ENCODE measurements around the gene ANO2.

Gene ANO2

GRCh38 chr12:5944053-5944452, 1.0 kb downstream of the ANO2 start:
- Histone ChIP-seq H3K4me1 (ENCODE audit: control insufficient read depth, low read length) (no peaks in the 10 kb centered on the region), H3K9me2 (replicated peaks; ENCODE audit: control insufficient read depth, low read length) (no peaks in the 10 kb centered on the region), H3K79me2 (ENCODE audit: control insufficient read depth, low read length) (no peaks in the 10 kb centered on the region), H4K20me1 (ENCODE audit: control insufficient read depth, insufficient read depth, low read depth, low read length) (no peaks in the 10 kb centered on the region), H3K27me3 (ENCODE audit: control insufficient read depth, low read length) (peaks cover 9% of the 10 kb centered on the region), H3K4me3 (ENCODE audit: low read length) (no peak overlapping the region), H3K4me2 (ENCODE audit: low read length) (no peak overlapping the region), H3K27ac (ENCODE audit: low read depth, low read length) (no peak overlapping the region), H3K36me3 (ENCODE audit: control insufficient read depth, low read length) (no peaks in the 10 kb centered on the region), H3F3A (ENCODE audit: control insufficient read depth, insufficient read depth) (no peaks in the 10 kb centered on the region), H3K9me3 (ENCODE audit: control insufficient read depth, insufficient read depth, low read length) (no peaks in the 10 kb centered on the region)
- no peak for TF ChIP-seq EZH2phosphoT487 (IDR thresholded peaks at IDR 0.05; ENCODE audit: borderline replicate concordance, low read length)
- TF ChIP-seq CTCF (IDR thresholded peaks at IDR 0.05; ENCODE audit: low read depth, low read length, poor library complexity, severe bottlenecking) = no peak

GRCh38 chr12:5941907-5942306, 3.2 kb downstream of the ANO2 start:
- H3K9me2 ChIP-seq (replicated peaks; ENCODE audit: control insufficient read depth, low read length) = no peaks in the 10 kb centered on the region
- no peaks in the 10 kb centered on the region for H3F3A ChIP-seq (ENCODE audit: control insufficient read depth, insufficient read depth)
- no peaks in the 10 kb centered on the region for H4K20me1 ChIP-seq (ENCODE audit: control insufficient read depth, insufficient read depth, low read depth, low read length)
- no peak overlapping the region for H3K27ac ChIP-seq (ENCODE audit: low read depth, low read length)
- no peak overlapping the region for H3K4me2 ChIP-seq (ENCODE audit: low read length)
- peaks cover 9% of the 10 kb centered on the region for H3K27me3 ChIP-seq (ENCODE audit: control insufficient read depth, low read length)
- no peaks in the 10 kb centered on the region for H3K4me1 ChIP-seq (ENCODE audit: control insufficient read depth, low read length)
- no peaks in the 10 kb centered on the region for H3K79me2 ChIP-seq (ENCODE audit: control insufficient read depth, low read length)
- no peaks in the 10 kb centered on the region for H3K9me3 ChIP-seq (ENCODE audit: control insufficient read depth, insufficient read depth, low read length)
- no peak overlapping the region for H3K4me3 ChIP-seq (ENCODE audit: low read length)
- H3K36me3 ChIP-seq (ENCODE audit: control insufficient read depth, low read length) = no peaks in the 10 kb centered on the region
- TF ChIP-seq CTCF (IDR thresholded peaks at IDR 0.05; ENCODE audit: low read depth, low read length, poor library complexity, severe bottlenecking) = no peak

- Histone ChIP-seq H3K9me3 (ENCODE audit: control insufficient read depth, insufficient read depth, low read length) (no peaks in the 10 kb centered on the region), H4K20me1 (ENCODE audit: control insufficient read depth, insufficient read depth, low read depth, low read length) (no peaks in the 10 kb centered on the region)
- TF ChIP-seq EZH2phosphoT487 (IDR thresholded peaks at IDR 0.05; ENCODE audit: borderline replicate concordance, low read length) (no peak), CTCF (IDR thresholded peaks at IDR 0.05; ENCODE audit: low read depth, low read length, poor library complexity, severe bottlenecking) (no peak)
Measured at GRCh38 chr12:5927732-5928516, 17.1 kb downstream of the ANO2 start.

More at GRCh38 chr12:5927732-5928516, 17.1 kb downstream of the ANO2 start:
- H3K27me3 ChIP-seq (ENCODE audit: control insufficient read depth, low read length) = no peaks in the 10 kb centered on the region
- H3K4me2 ChIP-seq (ENCODE audit: low read length) = no peak overlapping the region
- no peaks in the 10 kb centered on the region for H3K4me1 ChIP-seq (ENCODE audit: control insufficient read depth, low read length)
- no peak overlapping the region for H3K27ac ChIP-seq (ENCODE audit: low read depth, low read length)
- H3K9me2 ChIP-seq (replicated peaks; ENCODE audit: control insufficient read depth, low read length) = no peaks in the 10 kb centered on the region
- H3K79me2 ChIP-seq (ENCODE audit: control insufficient read depth, low read length) = no peaks in the 10 kb centered on the region
- H3F3A ChIP-seq (ENCODE audit: control insufficient read depth, insufficient read depth) = no peaks in the 10 kb centered on the region
- H3K4me3 ChIP-seq (ENCODE audit: low read length) = no peak overlapping the region
- no peaks in the 10 kb centered on the region for H3K36me3 ChIP-seq (ENCODE audit: control insufficient read depth, low read length)

All from DOHH2 (cell line).